ENCODE results near the gene SLC6A4.

- TF ChIP-seq CTCF (IDR thresholded peaks at IDR 0.05; ENCODE audit: low read depth, low read length, poor library complexity, severe bottlenecking) (no peak), EZH2phosphoT487 (IDR thresholded peaks at IDR 0.05; ENCODE audit: borderline replicate concordance, low read length) (no peak)
These were observed 15.1 kb downstream of the SLC6A4 start for GRCh38 chr17:30220414-30220813.
